HG02840 (cell line): ENCODE measurements around the gene PLXND1.
"Not testable (repeated sequence)": the region's sequence is repeated elsewhere in the genome, so short reads cannot be mapped to it uniquely, and the experiment has no call there.

ENCODE experiments used
- ATAC-seq: cut with Tn5 transposase; IDR thresholded peaks from one replicate; pipeline ENCODE4 v1.9.1; 2021; ENCODE audit warnings: mild to moderate bottlenecking, moderate library complexity, moderate number of reproducible peaks; ENCODE audit not compliant: unreplicated experiment, low FRiP score

The PLXND1 gene

GRCh38 chr3:129532261-129532660, 74.2 kb downstream of the PLXND1 start:
- ATAC-seq, result no peak

GRCh38 chr3:129531699-129532098, 74.8 kb downstream of the PLXND1 start:
- ATAC-seq, result no peak

- no peak for ATAC-seq
Measured at GRCh38 chr3:129530821-129531220, 75.7 kb downstream of the PLXND1 start.

GRCh38 chr3:129530251-129530791, 76.2 kb downstream of the PLXND1 start:
- ATAC-seq, result no peak

GRCh38 chr3:129529436-129530210, 76.9 kb downstream of the PLXND1 start:
- ATAC-seq, result no peak

- no peak for ATAC-seq
Measured at GRCh38 chr3:129528589-129529100, 77.8 kb downstream of the PLXND1 start, which contains the start of gene RHO. Gene RHO, plus strand, starts transcription at chr3:129528639. Its CDS starts 95 bp downstream, at chr3:129528734.

GRCh38 chr3:129527262-129527661, 79.2 kb downstream of the PLXND1 start:
- no peak for ATAC-seq

- ATAC-seq, result peak; percentile 74
Measured at GRCh38 chr3:129526121-129526900, 80.2 kb downstream of the PLXND1 start.

GRCh38 chr3:129525341-129525968, 81.0 kb downstream of the PLXND1 start:
- no peak for ATAC-seq

- ATAC-seq, result no peak
Measured at GRCh38 chr3:129524081-129524480, 82.4 kb downstream of the PLXND1 start.

GRCh38 chr3:129522953-129523352, 83.5 kb downstream of the PLXND1 start:
- ATAC-seq, result no peak

GRCh38 chr3:129521611-129522010, 84.9 kb downstream of the PLXND1 start:
- ATAC-seq, result no peak

GRCh38 chr3:129520960-129521359, 85.5 kb downstream of the PLXND1 start:
- no peak for ATAC-seq

GRCh38 chr3:129519896-129520715, 86.4 kb downstream of the PLXND1 start:
- ATAC-seq, result no peak

- no peak for ATAC-seq
Measured at GRCh38 chr3:129519449-129519848, 87.0 kb downstream of the PLXND1 start.

- no peak for ATAC-seq
Measured at GRCh38 chr3:129518581-129518980, 87.9 kb downstream of the PLXND1 start.

GRCh38 chr3:129518038-129518561, 88.4 kb downstream of the PLXND1 start:
- no peak for ATAC-seq

- no peak for ATAC-seq
Measured at GRCh38 chr3:129517516-129517915, 89.0 kb downstream of the PLXND1 start.

GRCh38 chr3:129515821-129516432, 90.5 kb downstream of the PLXND1 start:
- ATAC-seq, result not testable (repeated sequence)
